GM18505 (cell line): ENCODE results near the gene PRIM1.

Source experiments
- ATAC-seq: cut with Tn5 transposase; IDR thresholded peaks from one replicate; pipeline ENCODE4 v1.9.1; 2021; ENCODE audit not compliant: unreplicated experiment
- POLR2A ChIP-seq: IDR thresholded peaks from 4 replicates; pipeline ENCODE4 v1.6.1; 2011; ENCODE audit warnings: borderline replicate concordance; ENCODE audit not compliant: insufficient read depth, insufficient read length; ENCODE audit errors: extremely low read depth

The PRIM1 gene

GRCh38 chr12:56688129-56688845 lies 63.8 kb downstream of the PRIM1 start, which contains the start of gene PTGES3:
PTGES3 (minus strand) TSS chr12:56688284; CDS start chr12:56687999, 285 bp downstream.
- TF ChIP-seq POLR2A: peak; percentile 97
- ATAC-seq: peak; percentile 67

GRCh38 chr12:56687223-56688128 lies 64.6 kb downstream of the PRIM1 start:
- TF ChIP-seq POLR2A: peak; percentile 12
- ATAC-seq: no peak

GRCh38 chr12:56684745-56685359 lies 67.3 kb downstream of the PRIM1 start:
- no peak for ATAC-seq
- TF ChIP-seq POLR2A: no peak

DNA sequence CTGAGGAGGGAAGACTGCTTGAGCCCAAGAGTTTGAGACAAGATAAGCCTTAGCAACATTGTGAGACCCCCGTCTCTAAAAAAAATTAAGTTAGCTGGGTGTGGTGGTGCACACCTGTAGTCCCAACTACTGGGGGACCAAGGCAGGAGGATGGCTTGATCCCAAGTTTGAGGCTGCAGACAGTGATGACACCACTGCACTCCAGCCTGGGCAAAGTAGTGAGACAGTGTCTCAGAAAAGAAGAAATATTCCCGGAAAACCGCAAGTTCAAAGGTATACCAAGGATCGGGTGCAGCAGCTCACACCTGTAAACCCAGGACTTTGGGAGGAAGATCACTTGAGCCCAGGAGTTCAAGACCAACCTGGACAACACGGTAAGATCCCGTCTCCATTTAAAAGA lies 69.8 kb downstream of the PRIM1 start:
- TF ChIP-seq POLR2A: no peak
- no peak for ATAC-seq
